ENCODE data around the gene CBR4. TPM values are rescaled to one million over a fixed set of nuclear protein-coding genes. Genes with fewer than 3 reads are reported as not detected.

CBR4 gene
- total RNA-seq, 2 donors from 2014 or later = 11.6 to 13.1 TPM

DNA sequence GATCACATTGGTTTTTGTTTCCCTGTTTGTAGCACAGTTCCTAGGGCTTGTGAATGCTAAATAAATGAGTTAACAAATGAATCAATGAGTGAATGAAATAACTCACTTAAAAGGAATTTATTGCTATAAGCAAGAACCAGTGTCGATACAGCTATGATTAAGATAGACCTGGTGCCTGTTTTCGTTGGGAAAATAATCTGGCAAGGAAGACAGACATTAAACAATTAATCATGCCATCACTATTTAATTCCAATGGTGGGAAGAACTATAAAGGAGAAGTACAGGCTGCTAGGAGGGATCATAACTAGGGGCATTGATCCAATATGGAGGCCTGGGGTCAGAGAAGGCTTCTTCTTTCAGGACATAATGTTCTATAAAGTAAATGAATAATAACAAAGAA lies 4.5 kb upstream of the CBR4 start:
- DNase-seq (ENCODE audit: low spot score) (no peak), ATAC-seq (ENCODE audit: insufficient number of reproducible peaks, low FRiP score, low read depth) (no peak)
- no peaks in the 10 kb centered on the region for H3K36me3 ChIP-seq
- H3K4me1 ChIP-seq (ENCODE audit: control insufficient read depth in 1 of 2, low read depth in 2 of 2) = peaks cover 6 to 27% of the 10 kb centered on the region in 2 donors
- no peaks in the 10 kb centered on the region for H3K27me3 ChIP-seq (replicated peaks; ENCODE audit: insufficient read depth)
- TF ChIP-seq, protein P1, sequence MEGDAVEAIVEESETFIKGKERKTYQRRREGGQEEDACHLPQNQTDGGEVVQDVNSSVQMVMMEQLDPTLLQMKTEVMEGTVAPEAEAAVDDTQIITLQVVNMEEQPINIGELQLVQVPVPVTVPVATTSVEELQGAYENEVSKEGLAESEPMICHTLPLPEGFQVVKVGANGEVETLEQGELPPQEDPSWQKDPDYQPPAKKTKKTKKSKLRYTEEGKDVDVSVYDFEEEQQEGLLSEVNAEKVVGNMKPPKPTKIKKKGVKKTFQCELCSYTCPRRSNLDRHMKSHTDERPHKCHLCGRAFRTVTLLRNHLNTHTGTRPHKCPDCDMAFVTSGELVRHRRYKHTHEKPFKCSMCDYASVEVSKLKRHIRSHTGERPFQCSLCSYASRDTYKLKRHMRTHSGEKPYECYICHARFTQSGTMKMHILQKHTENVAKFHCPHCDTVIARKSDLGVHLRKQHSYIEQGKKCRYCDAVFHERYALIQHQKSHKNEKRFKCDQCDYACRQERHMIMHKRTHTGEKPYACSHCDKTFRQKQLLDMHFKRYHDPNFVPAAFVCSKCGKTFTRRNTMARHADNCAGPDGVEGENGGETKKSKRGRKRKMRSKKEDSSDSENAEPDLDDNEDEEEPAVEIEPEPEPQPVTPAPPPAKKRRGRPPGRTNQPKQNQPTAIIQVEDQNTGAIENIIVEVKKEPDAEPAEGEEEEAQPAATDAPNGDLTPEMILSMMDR (IDR thresholded peaks at IDR 0.05) = no peak
- no peak overlapping the region for H3K4me3 ChIP-seq
- H3K27ac ChIP-seq = peak overlapping the region; percentile 69 to 77
- no peaks in the 10 kb centered on the region for H3K9me3 ChIP-seq

GRCh38 chr4:169013396-169013795 lies 3.3 kb upstream of the CBR4 start:
- Histone ChIP-seq H3K9me3 (no peaks in the 10 kb centered on the region), H3K27me3 (replicated peaks; ENCODE audit: insufficient read depth) (no peaks in the 10 kb centered on the region), H3K4me1 (ENCODE audit: control insufficient read depth in 1 of 2, low read depth in 2 of 2) (peaks cover 14 to 36% of the 10 kb centered on the region in 2 donors), H3K27ac (peak overlapping the region; percentile 69 to 77), H3K4me3 (no peak overlapping the region), H3K36me3 (no peaks in the 10 kb centered on the region)
- DNase-seq (ENCODE audit: low spot score) = no peak
- TF ChIP-seq, protein P1 (IDR thresholded peaks at IDR 0.05) = no peak
- ATAC-seq (ENCODE audit: insufficient number of reproducible peaks, low FRiP score, low read depth) = no peak

DNA sequence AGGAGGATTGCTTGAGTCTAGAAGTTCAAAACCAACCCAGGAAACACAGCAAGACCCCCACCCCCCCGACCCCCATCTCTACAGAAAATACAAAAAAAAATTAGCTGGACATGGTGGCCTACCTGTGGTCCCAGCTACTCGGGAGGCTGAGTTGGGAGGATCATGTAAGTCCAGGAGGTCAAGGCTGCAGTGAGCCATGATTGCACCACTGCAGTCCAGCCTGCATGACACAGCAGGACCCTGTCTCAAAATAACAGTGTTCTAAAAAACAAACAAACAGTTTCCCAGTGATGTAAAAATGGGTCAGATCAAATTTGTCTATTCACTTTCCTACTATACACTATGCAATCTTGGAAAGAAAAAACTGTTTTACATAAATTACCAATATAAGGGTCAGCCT lies 2.0 kb upstream of the CBR4 start:
- H3K36me3 ChIP-seq = no peaks in the 10 kb centered on the region
- TF ChIP-seq, protein P1 (IDR thresholded peaks at IDR 0.05) = no peak
- H3K27me3 ChIP-seq (replicated peaks; ENCODE audit: insufficient read depth) = no peaks in the 10 kb centered on the region
- ATAC-seq (ENCODE audit: insufficient number of reproducible peaks, low FRiP score, low read depth) (no peak), DNase-seq (ENCODE audit: low spot score) (no peak)
- H3K9me3 ChIP-seq = no peaks in the 10 kb centered on the region
- no peak overlapping the region for H3K4me3 ChIP-seq
- H3K4me1 ChIP-seq (ENCODE audit: control insufficient read depth in 1 of 2, low read depth in 2 of 2) = peaks cover 22 to 41% of the 10 kb centered on the region in 2 donors
- H3K27ac ChIP-seq = no peak overlapping the region

- Histone ChIP-seq H3K4me1 (ENCODE audit: control insufficient read depth in 1 of 2, low read depth in 2 of 2) (peaks cover 17 to 21% of the 10 kb centered on the region in 2 donors), H3K36me3 (peaks cover under 1% of the 10 kb centered on the region), H3K4me3 (peak overlapping the region; percentile 78), H3K9me3 (no peaks in the 10 kb centered on the region), H3K27me3 (replicated peaks; ENCODE audit: insufficient read depth) (no peaks in the 10 kb centered on the region), H3K27ac (peak overlapping the region; percentile 87 to 90)
- peak; percentile 3 for DNase-seq (ENCODE audit: low spot score)
- ATAC-seq (ENCODE audit: insufficient number of reproducible peaks, low FRiP score, low read depth) = peak; percentile 26
- TF ChIP-seq, protein P1 (IDR thresholded peaks at IDR 0.05) = no peak
Observed at GRCh38 chr4:169009286-169010124, 550 bp downstream of the CBR4 start.

GRCh38 chr4:169005453-169006099 lies 4.5 kb downstream of the CBR4 start:
- no peak for DNase-seq (ENCODE audit: low spot score)

More at GRCh38 chr4:169005453-169006099, 4.5 kb downstream of the CBR4 start:
- TF ChIP-seq, protein P1 (IDR thresholded peaks at IDR 0.05) = peak; percentile 31
- H3K4me1 ChIP-seq (ENCODE audit: control insufficient read depth in 1 of 2, low read depth in 2 of 2) = peaks cover 14 to 16% of the 10 kb centered on the region in 2 donors
- H3K4me3 ChIP-seq = no peak overlapping the region
- peaks cover 9% of the 10 kb centered on the region for H3K36me3 ChIP-seq
- no peaks in the 10 kb centered on the region for H3K27me3 ChIP-seq (replicated peaks; ENCODE audit: insufficient read depth)
- ATAC-seq (ENCODE audit: insufficient number of reproducible peaks, low FRiP score, low read depth) = no peak
- no peak overlapping the region for H3K27ac ChIP-seq
- no peaks in the 10 kb centered on the region for H3K9me3 ChIP-seq
